Neutrophil (primary cell): Measurements from ENCODE around the gene LRBA.

Source experiments
- H3K27ac ChIP-seq: fragments of 200-600 bp; sonication (generic); 2 replicates; pipeline ENCODE4 v1.5.1; 2016; ENCODE audit warnings: mild to moderate bottlenecking, moderate library complexity
- H3K27me3 ChIP-seq: fragments of 200-600 bp; sonication (generic); 2 replicates; pipeline ENCODE4 v1.6.0; 2016; ENCODE audit warnings: mild to moderate bottlenecking
- H3K36me3 ChIP-seq: fragments of 200-600 bp; sonication (generic); 2 replicates; pipeline ENCODE4 v1.5.1; 2017
- H3K4me1 ChIP-seq, 2 experiments: fragments of 200-600 bp in 1 of 2; sonication (generic) in 1 of 2; 1 replicate in 1 of 2; 2 replicates in 1 of 2; pipeline versions ENCODE4 v1.5.1 to v1.6.1; 2013 to 2016; ENCODE audit warnings: low read depth in 1 of 2, low read length in 1 of 2, mild to moderate bottlenecking in 1 of 2, moderate library complexity in 1 of 2; ENCODE audit not compliant: control insufficient read depth in 1 of 2, insufficient read depth in 1 of 2
- H3K4me3 ChIP-seq, 2 experiments: fragments of 200-600 bp in 1 of 2; sonication (generic) in 1 of 2; 1 replicate in 1 of 2; 2 replicates in 1 of 2; pipeline ENCODE4 v1.5.1; 2013 to 2016; ENCODE audit warnings: low read depth in 1 of 2, low read length in 1 of 2, mild to moderate bottlenecking in 1 of 2, moderate library complexity in 1 of 2
- H3K9me3 ChIP-seq: fragments of 200-600 bp; sonication (generic); 2 replicates; pipeline ENCODE4 v1.5.1; 2016
- CTCF ChIP-seq: fragments of 200-600 bp; sonication (generic); IDR thresholded peaks from 2 replicates; pipeline ENCODE4 v1.5.1; 2016; ENCODE audit warnings: antibody characterized with exemption

LRBA gene

DNA sequence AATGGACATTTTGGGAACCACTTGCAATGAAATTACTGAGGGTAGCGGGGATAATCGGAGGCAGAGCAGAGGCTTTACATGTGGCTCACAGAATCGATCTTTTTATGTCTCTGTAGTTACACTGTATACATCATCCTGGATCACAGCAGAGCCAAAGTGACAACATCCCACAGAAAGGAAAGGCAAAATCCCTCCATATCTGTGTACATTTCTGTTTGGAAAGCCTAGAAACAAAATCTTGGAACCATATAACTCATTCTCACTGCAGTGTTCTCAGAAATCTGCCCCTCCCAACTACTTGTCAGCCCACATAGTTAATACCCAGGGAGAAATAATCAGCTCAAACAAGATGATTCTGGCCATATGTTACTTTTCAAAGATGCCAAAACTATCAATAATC lies 725.2 kb downstream of the LRBA start:
- no peak for TF ChIP-seq CTCF
- Histone ChIP-seq H3K9me3 (no peaks in the 10 kb centered on the region), H3K27me3 (no peaks in the 10 kb centered on the region), H3K27ac (no peak overlapping the region), H3K4me3 (no peak overlapping the region), H3K4me1 (peaks cover 0 to 6% of the 10 kb centered on the region in 2 experiments), H3K36me3 (no peaks in the 10 kb centered on the region)

DNA sequence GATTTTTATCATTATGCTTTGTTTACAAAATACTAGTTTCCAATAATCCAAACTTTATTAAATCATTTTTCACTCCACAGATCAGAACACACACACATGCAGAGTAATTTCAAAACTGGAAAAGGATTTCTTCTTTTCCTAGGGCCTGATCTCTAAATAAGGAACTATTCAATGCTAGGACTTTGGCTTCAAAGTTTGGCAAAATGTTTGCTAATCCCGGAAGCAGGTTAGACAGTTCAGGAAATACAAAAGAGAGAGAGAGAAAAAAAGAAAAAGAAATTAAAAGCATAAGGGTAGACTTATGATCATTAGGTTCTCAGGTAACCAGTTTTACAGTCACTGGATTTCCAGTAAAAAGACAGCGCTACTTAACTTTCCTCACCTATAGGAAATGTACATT lies 725.9 kb downstream of the LRBA start:
- TF ChIP-seq CTCF = no peak

GRCh38 chr4:150286656-150287055 lies 728.4 kb downstream of the LRBA start:
- Histone ChIP-seq H3K4me3 (no peak overlapping the region), H3K27me3 (no peaks in the 10 kb centered on the region), H3K9me3 (no peaks in the 10 kb centered on the region), H3K36me3 (no peaks in the 10 kb centered on the region), H3K27ac (no peak overlapping the region), H3K4me1 (peaks cover 0 to 6% of the 10 kb centered on the region in 2 experiments)
- TF ChIP-seq CTCF = no peak

More for the DNA sequence above, 725.9 kb downstream of the LRBA start:
- no peaks in the 10 kb centered on the region for H3K9me3 ChIP-seq
- H3K27me3 ChIP-seq = no peaks in the 10 kb centered on the region
- H3K4me3 ChIP-seq = no peak overlapping the region
- H3K27ac ChIP-seq = no peak overlapping the region
- no peaks in the 10 kb centered on the region for H3K36me3 ChIP-seq
- H3K4me1 ChIP-seq = peaks cover 0 to 6% of the 10 kb centered on the region in 2 experiments

DNA sequence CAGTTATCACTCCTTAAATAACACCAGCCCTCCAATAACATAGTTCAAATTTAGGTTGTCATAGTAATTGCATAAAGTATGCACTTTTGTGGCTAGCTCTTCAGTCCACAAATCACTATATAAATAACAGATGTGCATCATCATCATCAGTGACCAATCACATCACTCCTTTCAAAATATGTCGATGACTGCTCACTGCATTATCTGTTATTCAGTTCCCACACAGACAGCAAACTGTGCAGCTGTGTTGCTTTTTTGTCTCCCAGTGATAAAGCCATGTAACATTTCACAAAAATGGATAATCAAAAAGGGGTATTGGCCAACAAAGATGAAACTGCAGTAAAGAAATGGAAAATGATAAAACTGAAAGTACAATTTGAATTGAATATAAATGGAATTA lies 731.4 kb downstream of the LRBA start:
- no peak for TF ChIP-seq CTCF
- H3K27me3 ChIP-seq = no peaks in the 10 kb centered on the region
- no peaks in the 10 kb centered on the region for H3K36me3 ChIP-seq
- no peak overlapping the region for H3K27ac ChIP-seq
- H3K4me1 ChIP-seq = no peaks in the 10 kb centered on the region
- no peak overlapping the region for H3K4me3 ChIP-seq
- no peaks in the 10 kb centered on the region for H3K9me3 ChIP-seq

DNA sequence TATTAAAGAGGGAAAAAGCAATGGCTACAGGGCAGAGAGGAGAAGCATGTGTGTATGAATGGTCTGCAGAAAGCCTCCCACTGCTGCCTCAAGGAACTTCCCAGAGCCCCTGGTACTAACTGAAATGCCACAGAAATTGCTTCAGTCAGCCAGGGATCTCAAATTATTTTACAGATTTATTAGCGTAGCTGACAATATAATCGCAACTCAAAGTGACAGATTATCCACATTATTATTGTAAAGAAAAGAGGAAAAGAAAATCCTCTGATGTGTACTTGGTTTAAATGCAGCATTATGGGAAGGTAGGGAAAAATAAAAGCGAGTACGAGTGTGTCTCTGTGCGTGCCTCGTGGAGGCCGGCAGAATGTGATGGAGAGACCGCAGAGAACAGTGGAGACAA lies 734.1 kb downstream of the LRBA start:
- H3K27ac ChIP-seq = no peak overlapping the region
- no peaks in the 10 kb centered on the region for H3K36me3 ChIP-seq
- TF ChIP-seq CTCF = no peak
- no peak overlapping the region for H3K4me3 ChIP-seq
- H3K4me1 ChIP-seq = no peaks in the 10 kb centered on the region
- no peaks in the 10 kb centered on the region for H3K9me3 ChIP-seq
- H3K27me3 ChIP-seq = no peaks in the 10 kb centered on the region
